ENCODE results near the gene SCAF11.

DNA sequence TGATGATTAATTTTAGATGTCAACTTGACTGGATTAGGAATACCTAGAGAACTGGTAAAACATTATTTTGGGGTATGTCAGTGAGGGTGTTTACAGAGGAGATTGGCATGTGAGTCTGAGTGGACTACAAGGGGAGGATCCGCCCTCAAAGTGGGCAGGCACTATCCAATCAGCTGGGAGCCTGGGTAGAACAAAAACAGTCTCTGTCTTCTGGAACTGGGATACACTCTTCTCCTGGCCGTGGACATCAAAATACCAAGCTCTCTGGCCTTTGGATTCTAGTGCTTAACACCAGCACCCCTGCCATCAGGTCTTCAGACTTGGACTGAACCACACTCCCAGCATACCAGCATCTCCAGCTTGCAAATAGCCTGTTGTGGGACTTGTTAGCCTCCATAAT is 4.4 kb upstream of the SCAF11 start:
- TF ChIP-seq, protein P1, sequence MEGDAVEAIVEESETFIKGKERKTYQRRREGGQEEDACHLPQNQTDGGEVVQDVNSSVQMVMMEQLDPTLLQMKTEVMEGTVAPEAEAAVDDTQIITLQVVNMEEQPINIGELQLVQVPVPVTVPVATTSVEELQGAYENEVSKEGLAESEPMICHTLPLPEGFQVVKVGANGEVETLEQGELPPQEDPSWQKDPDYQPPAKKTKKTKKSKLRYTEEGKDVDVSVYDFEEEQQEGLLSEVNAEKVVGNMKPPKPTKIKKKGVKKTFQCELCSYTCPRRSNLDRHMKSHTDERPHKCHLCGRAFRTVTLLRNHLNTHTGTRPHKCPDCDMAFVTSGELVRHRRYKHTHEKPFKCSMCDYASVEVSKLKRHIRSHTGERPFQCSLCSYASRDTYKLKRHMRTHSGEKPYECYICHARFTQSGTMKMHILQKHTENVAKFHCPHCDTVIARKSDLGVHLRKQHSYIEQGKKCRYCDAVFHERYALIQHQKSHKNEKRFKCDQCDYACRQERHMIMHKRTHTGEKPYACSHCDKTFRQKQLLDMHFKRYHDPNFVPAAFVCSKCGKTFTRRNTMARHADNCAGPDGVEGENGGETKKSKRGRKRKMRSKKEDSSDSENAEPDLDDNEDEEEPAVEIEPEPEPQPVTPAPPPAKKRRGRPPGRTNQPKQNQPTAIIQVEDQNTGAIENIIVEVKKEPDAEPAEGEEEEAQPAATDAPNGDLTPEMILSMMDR (conservative IDR thresholded peaks at IDR 0.05): no peak
- TF ChIP-seq ZFX (IDR thresholded peaks at IDR 0.05): no peak
